ENCODE results near the gene CUL7. TPM values are rescaled to one million over a fixed set of nuclear protein-coding genes. Genes with fewer than 3 reads are reported as not detected.

The CUL7 gene
- total RNA-seq, 2 experiments from 2014 or later, result 9.7 to 11.2 TPM

GRCh38 chr6:43016176-43016942 is 37.3 kb downstream of the CUL7 start:
- H3K27me3 Mint-ChIP-seq, result no peaks in the 10 kb centered on the region
- ChIA-PET CTCF (interaction anchor here (0.5 to 2.2 kb wide), 6 partner anchors 8 to 127 kb away, joined by 3 to 7 read pairs (median 3); partner anchors contain the start of genes KLC4 and MRPL2), POLR2A (no interaction called here)
- H3K4me1 Mint-ChIP-seq, result peaks cover 46% of the 10 kb centered on the region
- H3K9me3 Mint-ChIP-seq, result no peaks in the 10 kb centered on the region
- H3K27ac Mint-ChIP-seq, result peak overlapping the region; percentile 63
- no peak for DNase-seq
- peaks cover 48% of the 10 kb centered on the region for H3K36me3 Mint-ChIP-seq (ENCODE audit: low read depth)
- H3K4me3 Mint-ChIP-seq, result peak overlapping the region; percentile 24

GRCh38 chr6:43014434-43014909 is 39.2 kb downstream of the CUL7 start:
- peaks cover 52% of the 10 kb centered on the region for H3K36me3 Mint-ChIP-seq (ENCODE audit: low read depth)

GRCh38 chr6:43013843-43014433 is 39.7 kb downstream of the CUL7 start, which contains the start of the genes KLHDC3 and MEA1:
KLHDC3 (plus strand) TSS chr6:43014249; CDS start chr6:43017193, 2,944 bp downstream.
MEA1 (minus strand) TSS chr6:43013946; CDS start chr6:43013813, 133 bp downstream.
- peaks cover 48% of the 10 kb centered on the region for H3K4me1 Mint-ChIP-seq
- peak within 1 kb of the TSS; percentile 86 for H3K27ac Mint-ChIP-seq
- ChIA-PET CTCF (interaction anchor here (0.5 to 2.3 kb wide), 10 partner anchors 9 to 1066 kb away, joined by 3 to 7 read pairs (median 4); partner anchors contain the start of genes CNPY3, PEX6 and PPP2R5D), POLR2A (interaction anchor here (0.6 to 3.4 kb wide), 3 partner anchors 9 to 85 kb away, joined by 3 to 12 read pairs (median 3); partner anchors contain the start of genes CNPY3 and CUL7)
- H3K4me3 Mint-ChIP-seq, result peak within 1 kb of the TSS; percentile 95
- DNase-seq, result peak; percentile 100
- H3K27me3 Mint-ChIP-seq, result no peaks in the 10 kb centered on the region
- peaks cover 52% of the 10 kb centered on the region for H3K36me3 Mint-ChIP-seq (ENCODE audit: low read depth)
- no peaks in the 10 kb centered on the region for H3K9me3 Mint-ChIP-seq

More at GRCh38 chr6:43014434-43014909, 39.2 kb downstream of the CUL7 start:
- H3K4me1 Mint-ChIP-seq, result peaks cover 48% of the 10 kb centered on the region
- POLR2A ChIA-PET, result interaction anchor here (0.6 to 3.4 kb wide), 3 partner anchors 10 to 85 kb away, joined by 3 to 12 read pairs (median 3); partner anchors contain the start of genes CNPY3 and CUL7
- CTCF ChIA-PET, result interaction anchor here (0.6 to 2.3 kb wide), 8 partner anchors 9 to 1065 kb away, joined by 3 to 5 read pairs (median 4); partner anchors contain the start of genes CNPY3, PEX6 and PPP2R5D
- DNase-seq, result no peak
- H3K4me3 Mint-ChIP-seq, result peak overlapping the region; percentile 95
- peak overlapping the region; percentile 86 for H3K27ac Mint-ChIP-seq
- H3K27me3 Mint-ChIP-seq, result no peaks in the 10 kb centered on the region
- H3K9me3 Mint-ChIP-seq, result no peaks in the 10 kb centered on the region

GRCh38 chr6:43013097-43013842 is 40.4 kb downstream of the CUL7 start:
- Mint-ChIP-seq H3K36me3 (ENCODE audit: low read depth) (peaks cover 51% of the 10 kb centered on the region), H3K9me3 (no peaks in the 10 kb centered on the region), H3K4me1 (peaks cover 48% of the 10 kb centered on the region), H3K27ac (peak overlapping the region; percentile 86), H3K4me3 (peak overlapping the region; percentile 95), H3K27me3 (no peaks in the 10 kb centered on the region)
- ChIA-PET CTCF (interaction anchor here (0.5 to 2.3 kb wide), 10 partner anchors 10 to 84 kb away, joined by 3 to 7 read pairs (median 4); partner anchors contain the start of genes CNPY3 and PPP2R5D), POLR2A (interaction anchor here (0.9 to 3.4 kb wide), 2 partner anchors 41 to 84 kb away, joined by 3 to 12 read pairs; partner anchors contain the start of genes CNPY3 and CUL7)
- DNase-seq, result no peak

DNA sequence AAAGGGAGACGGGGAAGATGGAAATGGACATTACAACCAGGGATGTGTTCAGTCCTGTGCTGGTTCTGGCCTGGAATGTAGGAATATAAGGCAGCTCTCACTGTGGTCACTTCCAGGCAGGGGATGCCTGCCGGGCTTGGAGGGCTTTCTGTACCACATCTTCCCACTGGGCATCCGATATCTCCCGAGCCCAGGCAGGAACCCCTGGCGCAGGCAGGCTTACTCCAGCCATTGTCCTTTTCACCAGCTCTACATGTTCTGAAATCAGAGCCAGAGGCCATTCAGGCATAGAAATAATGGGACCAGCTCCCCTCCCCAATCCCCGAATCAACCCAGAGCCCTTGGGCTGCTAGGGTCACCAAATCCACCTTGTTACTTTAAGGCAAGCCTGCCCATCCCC is 41.3 kb downstream of the CUL7 start:
- H3K27me3 Mint-ChIP-seq, result no peaks in the 10 kb centered on the region
- ChIA-PET POLR2A (interaction anchor here (3.4 kb wide), 1 partner anchor 83 kb away, joined by 12 read pairs; the partner anchor contains the start of gene CNPY3), CTCF (interaction anchor here (0.5 to 1.7 kb wide), 7 partner anchors 9 to 782 kb away, joined by 3 to 7 read pairs (median 3); no protein-coding TSS in a partner anchor)
- H3K36me3 Mint-ChIP-seq (ENCODE audit: low read depth), result peaks cover 48% of the 10 kb centered on the region
- peaks cover 48% of the 10 kb centered on the region for H3K4me1 Mint-ChIP-seq
- peak overlapping the region; percentile 95 for H3K4me3 Mint-ChIP-seq
- H3K9me3 Mint-ChIP-seq, result no peaks in the 10 kb centered on the region
- H3K27ac Mint-ChIP-seq, result peak overlapping the region; percentile 72
- no peak for DNase-seq

DNA sequence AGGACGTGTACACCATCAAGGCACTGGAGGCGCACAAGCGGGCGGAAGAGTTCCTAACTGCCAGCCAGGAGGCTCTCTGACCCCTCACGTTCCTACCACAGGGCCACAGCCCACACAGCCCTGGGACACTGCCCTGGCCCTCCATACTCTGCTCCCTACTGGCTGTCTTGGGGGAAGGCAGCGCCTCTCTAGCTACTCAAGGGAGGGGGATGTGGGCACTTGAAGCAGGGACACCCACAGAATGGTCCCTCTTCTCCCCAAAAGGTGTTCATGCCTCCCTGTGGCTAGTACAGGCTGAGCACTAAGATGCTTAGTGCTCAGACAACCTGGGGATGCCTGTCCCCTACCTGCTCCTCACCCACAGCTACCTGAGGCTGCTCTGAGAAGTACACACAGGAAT is 42.4 kb downstream of the CUL7 start:
- no peak for DNase-seq
- Mint-ChIP-seq H3K36me3 (ENCODE audit: low read depth) (peaks cover 50% of the 10 kb centered on the region), H3K27ac (no peak overlapping the region), H3K4me3 (no peak overlapping the region), H3K9me3 (no peaks in the 10 kb centered on the region), H3K4me1 (peaks cover 44% of the 10 kb centered on the region), H3K27me3 (no peaks in the 10 kb centered on the region)
- ChIA-PET CTCF (interaction anchor here (0.9 to 1.9 kb wide), 3 partner anchors 17 to 27 kb away, joined by 3 to 4 read pairs (median 3); partner anchors contain the start of gene PPP2R5D), POLR2A (no interaction called here)

DNA sequence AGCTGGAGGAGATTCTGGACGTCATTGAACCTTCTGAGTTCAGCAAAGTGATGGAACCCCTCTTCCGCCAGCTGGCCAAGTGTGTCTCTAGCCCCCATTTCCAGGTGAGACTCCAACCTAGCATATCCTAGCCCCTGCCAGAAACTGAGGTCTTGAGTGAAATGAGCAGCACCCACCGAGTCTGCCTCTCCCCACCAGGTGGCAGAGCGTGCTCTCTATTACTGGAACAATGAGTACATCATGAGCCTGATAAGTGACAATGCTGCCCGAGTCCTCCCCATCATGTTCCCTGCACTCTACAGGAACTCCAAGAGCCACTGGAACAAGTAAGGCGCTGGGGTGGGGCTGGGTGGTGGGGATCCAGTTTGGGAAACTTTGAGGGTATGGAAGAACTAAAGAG is 44.5 kb downstream of the CUL7 start:
- Mint-ChIP-seq H3K9me3 (no peaks in the 10 kb centered on the region), H3K4me3 (no peak overlapping the region), H3K4me1 (peaks cover 34% of the 10 kb centered on the region), H3K27me3 (no peaks in the 10 kb centered on the region), H3K36me3 (ENCODE audit: low read depth) (peaks cover 49% of the 10 kb centered on the region), H3K27ac (no peak overlapping the region)
- POLR2A ChIA-PET, result no interaction called here
- CTCF ChIA-PET, result interaction anchor here (1.1 to 1.4 kb wide), 2 partner anchors 12 to 220 kb away, joined by 4 read pairs; partner anchors contain the start of gene DNPH1
- DNase-seq, result peak; percentile 55

- ChIA-PET POLR2A (no interaction called here), CTCF (interaction anchor here (1.0 kb wide), 1 partner anchor 11 kb away, joined by 3 read pairs; no protein-coding TSS in a partner anchor)
- peaks cover 40% of the 10 kb centered on the region for H3K36me3 Mint-ChIP-seq (ENCODE audit: low read depth)
Observed at GRCh38 chr6:43007126-43007525, 46.5 kb downstream of the CUL7 start.

DNA sequence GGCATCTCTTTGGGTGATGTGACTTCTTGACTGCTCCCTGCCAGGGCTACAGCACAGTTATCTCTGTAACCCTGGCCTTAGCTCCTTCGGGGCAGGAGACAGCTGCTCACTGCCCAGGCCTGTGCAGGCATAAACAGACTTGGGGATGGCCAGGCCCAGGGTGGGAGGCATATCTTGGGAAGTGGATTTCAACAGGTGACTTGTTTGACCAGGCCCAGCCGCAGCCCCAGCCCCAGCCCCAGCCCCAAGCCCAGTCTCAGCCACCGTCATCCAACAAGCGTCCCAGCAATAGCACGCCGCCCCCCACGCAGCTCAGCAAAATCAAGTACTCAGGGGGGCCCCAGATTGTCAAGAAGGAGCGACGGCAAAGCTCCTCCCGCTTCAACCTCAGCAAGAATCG is 47.4 kb downstream of the CUL7 start:
- POLR2A ChIA-PET, result no interaction called here
- H3K4me3 Mint-ChIP-seq, result no peak overlapping the region
- no peak for DNase-seq
- no peak overlapping the region for H3K27ac Mint-ChIP-seq
- peaks cover 35% of the 10 kb centered on the region for H3K36me3 Mint-ChIP-seq (ENCODE audit: low read depth)
- no peaks in the 10 kb centered on the region for H3K27me3 Mint-ChIP-seq
- CTCF ChIA-PET, result interaction anchor here (1.0 kb wide), 1 partner anchor 10 kb away, joined by 3 read pairs; no protein-coding TSS in a partner anchor
- peaks cover 7% of the 10 kb centered on the region for H3K4me1 Mint-ChIP-seq
- no peaks in the 10 kb centered on the region for H3K9me3 Mint-ChIP-seq

More at GRCh38 chr6:43007126-43007525, 46.5 kb downstream of the CUL7 start:
- no peaks in the 10 kb centered on the region for H3K9me3 Mint-ChIP-seq
- no peak overlapping the region for H3K4me3 Mint-ChIP-seq
- peaks cover 16% of the 10 kb centered on the region for H3K4me1 Mint-ChIP-seq
- DNase-seq, result no peak
- no peak overlapping the region for H3K27ac Mint-ChIP-seq
- no peaks in the 10 kb centered on the region for H3K27me3 Mint-ChIP-seq

DNA sequence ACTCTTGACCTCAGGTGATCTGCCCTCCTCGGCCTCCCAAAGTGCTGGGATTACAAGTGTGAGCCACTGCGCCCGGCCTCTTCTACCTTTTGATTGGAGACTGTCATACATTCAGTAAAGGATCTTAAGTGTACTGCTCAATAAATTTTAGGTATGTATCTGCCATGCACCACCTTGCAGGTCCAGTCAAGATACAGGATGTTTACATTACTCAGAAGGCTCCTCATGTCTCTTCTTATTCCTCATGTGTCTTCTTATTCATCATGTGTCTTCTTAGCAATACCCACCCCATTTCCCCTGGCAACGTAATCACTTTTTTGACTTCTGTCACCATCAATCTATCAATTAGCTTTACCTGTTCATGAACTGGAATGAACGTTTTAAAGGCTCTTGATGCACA is 47.8 kb downstream of the CUL7 start:
- no peak for DNase-seq
- no peak overlapping the region for H3K4me3 Mint-ChIP-seq
- POLR2A ChIA-PET, result no interaction called here
- H3K27me3 Mint-ChIP-seq, result no peaks in the 10 kb centered on the region
- H3K4me1 Mint-ChIP-seq, result peaks cover 7% of the 10 kb centered on the region
- CTCF ChIA-PET, result interaction anchor here (0.8 kb wide), 1 partner anchor 9 kb away, joined by 4 read pairs; the partner anchor contains the start of gene KLHDC3
- H3K9me3 Mint-ChIP-seq, result no peaks in the 10 kb centered on the region
- peaks cover 31% of the 10 kb centered on the region for H3K36me3 Mint-ChIP-seq (ENCODE audit: low read depth)
- H3K27ac Mint-ChIP-seq, result no peak overlapping the region

DNA sequence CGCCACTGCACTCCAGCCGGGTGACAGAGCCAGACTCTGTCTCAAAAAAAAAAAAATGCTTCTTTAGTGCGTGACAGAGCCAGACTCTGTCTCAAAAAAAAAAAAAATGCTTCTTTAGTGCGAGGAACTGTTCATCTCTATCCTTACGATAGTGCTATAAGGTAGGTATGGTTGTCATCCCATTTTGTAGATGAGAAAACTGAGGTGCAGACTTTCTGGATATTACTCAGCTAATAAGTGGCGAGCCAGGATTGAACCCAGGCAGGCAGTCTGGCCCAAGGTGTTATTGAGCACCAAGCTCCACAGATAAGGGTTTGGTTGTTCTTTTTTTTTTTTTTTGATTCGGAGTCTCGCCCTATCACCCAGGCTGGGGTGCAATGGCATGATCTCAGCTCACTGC is 51.8 kb downstream of the CUL7 start:
- H3K36me3 Mint-ChIP-seq (ENCODE audit: low read depth), result peaks cover 7% of the 10 kb centered on the region
- CTCF ChIA-PET, result interaction anchor here (0.6 kb wide), 1 partner anchor 41 kb away, joined by 3 read pairs; no protein-coding TSS in a partner anchor
- DNase-seq, result no peak
- no peaks in the 10 kb centered on the region for H3K27me3 Mint-ChIP-seq
- peaks cover 3% of the 10 kb centered on the region for H3K4me1 Mint-ChIP-seq
- no peaks in the 10 kb centered on the region for H3K9me3 Mint-ChIP-seq
- POLR2A ChIA-PET, result no interaction called here
- no peak overlapping the region for H3K4me3 Mint-ChIP-seq
- no peak overlapping the region for H3K27ac Mint-ChIP-seq
